K562 (cell line): ENCODE results near the gene TMEM86A. TPM values are rescaled to one million over a fixed set of nuclear protein-coding genes. Genes with fewer than 3 reads are reported as not detected.

Source experiments
- PPARD ChIP-seq: fragments of 250-450 bp; sonication (Bioruptor Pico); IDR thresholded peaks from 2 replicates; pipeline ENCODE4 v1.8.0; 2022; ENCODE audit warnings: inconsistent platforms, mild to moderate bottlenecking, moderate library complexity
- RERE ChIP-seq: sonication (generic); formaldehyde crosslinking; IDR thresholded peaks from 2 replicates; pipeline ENCODE4 v1.8.0; 2023; ENCODE audit warnings: missing genetic modification reagents, mild to moderate bottlenecking, borderline replicate concordance
- polyA plus RNA-seq, 8 experiments: library from polyadenylated mRNA; depleted of rRNA in 4 of 8; stranded (reverse) in 5 of 8; unstranded in 3 of 8; fragments of >200 nt; fragmentation: Nextera tagmentation in 2 of 8; fragmentation: Illumina TruSeq in 1 of 8; extraction: Ambion mirVana in 2 of 8; extraction: Trizol in 1 of 8; gene quantifications; 2 replicates each; pipeline versions ENCODE4 v1.2.1 to v1.2.3, GENCODE V29; 2011 to 2014; ENCODE audit warnings: inconsistent platforms in 1 of 8, missing spikeins in 1 of 8
- total RNA-seq, 7 experiments: library from RNA; depleted of rRNA in 6 of 7; stranded (reverse); fragments of >200 nt in 6 of 7; fragmentation: Illumina TruSeq in 2 of 7; extraction: Trizol in 2 of 7; gene quantifications; 2 replicates each; pipeline versions ENCODE4 v1.2.1 to v1.2.3, GENCODE V29; 2011 to 2021; ENCODE audit warnings: low replicate concordance in 1 of 7

TMEM86A gene
- total and polyA plus RNA-seq, 9 of the 15 experiments (the other 6 are each of a cell fraction or from before 2014, with no cell fraction given) = 0.22 to 1.3 (median 0.40) TPM; not detected in 2

DNA sequence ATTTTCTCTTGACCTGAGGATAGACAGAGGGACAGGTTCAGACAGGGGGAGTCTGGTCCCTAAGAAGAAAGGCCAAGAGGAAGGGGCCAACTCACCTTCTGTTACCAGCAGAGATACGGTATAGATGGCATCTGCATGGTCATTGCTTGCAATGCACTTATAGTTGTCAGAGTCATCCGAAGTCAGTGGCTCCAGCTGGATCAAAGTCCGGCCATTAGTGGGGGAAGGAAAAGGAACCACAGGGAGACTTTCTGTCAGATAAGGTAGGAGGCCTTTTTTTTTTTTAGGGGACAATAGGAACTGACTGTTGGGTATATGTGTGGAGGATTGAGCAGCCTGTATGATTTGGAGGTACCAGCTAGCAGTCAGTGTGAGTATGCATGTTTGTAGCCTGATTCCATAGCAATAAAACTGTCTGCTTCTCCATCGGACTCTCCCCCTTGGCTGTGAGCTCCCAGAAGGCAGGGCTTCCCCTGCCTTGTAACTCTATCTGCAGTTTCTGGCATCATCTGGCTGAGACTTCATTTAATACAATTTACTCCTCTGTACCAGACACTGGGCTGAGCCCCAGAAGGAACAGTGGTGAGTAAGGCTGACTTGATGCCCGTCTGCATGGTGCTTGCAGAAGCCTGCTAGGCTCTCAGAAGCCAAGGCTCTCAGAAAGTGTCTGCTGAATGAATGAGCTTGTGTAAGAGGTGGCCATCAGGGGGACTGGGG, 21.7 kb downstream of the TMEM86A start (continued):
- TF ChIP-seq RERE (CRISPR knock-in tag) (no peak), PPARD (no peak)
- TF ChIP-seq, all 486 proteins: peak for 0
